ENCODE data around the gene GPS1.

DNA sequence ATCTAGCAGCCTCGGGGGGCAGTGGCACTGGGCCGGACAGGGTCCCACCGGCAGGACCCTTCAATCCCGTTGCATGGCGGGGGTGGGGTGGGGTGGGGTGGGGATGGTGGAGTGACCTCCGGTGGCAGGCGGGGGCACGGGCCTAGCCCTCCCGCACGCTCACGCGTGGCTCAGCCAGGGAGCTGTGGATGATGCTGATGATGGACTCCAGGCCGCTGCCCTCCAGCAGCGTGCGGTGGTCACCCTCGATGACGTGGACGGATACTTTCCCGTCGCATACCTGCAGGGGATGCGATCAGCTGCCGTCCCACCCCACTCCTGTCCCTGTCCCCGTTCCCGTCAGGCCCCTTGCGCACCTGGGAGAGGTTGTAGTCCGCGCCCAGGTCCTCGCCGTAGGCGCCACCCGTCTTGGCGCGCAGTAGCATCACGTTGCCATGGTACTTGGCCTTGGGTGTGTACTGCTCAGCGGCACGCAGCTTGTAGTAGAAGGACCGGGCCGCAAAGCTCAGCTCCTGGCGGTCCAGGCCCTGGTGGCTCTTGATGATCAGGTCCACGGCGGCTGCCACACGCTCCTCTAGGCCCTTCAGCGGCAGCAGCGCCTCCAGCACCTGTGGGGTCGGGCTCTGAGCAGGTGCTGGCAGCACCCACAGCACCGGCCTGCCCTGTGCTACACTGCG is 27.4 kb downstream of the GPS1 start:
- TF ChIP-seq, protein P1, sequence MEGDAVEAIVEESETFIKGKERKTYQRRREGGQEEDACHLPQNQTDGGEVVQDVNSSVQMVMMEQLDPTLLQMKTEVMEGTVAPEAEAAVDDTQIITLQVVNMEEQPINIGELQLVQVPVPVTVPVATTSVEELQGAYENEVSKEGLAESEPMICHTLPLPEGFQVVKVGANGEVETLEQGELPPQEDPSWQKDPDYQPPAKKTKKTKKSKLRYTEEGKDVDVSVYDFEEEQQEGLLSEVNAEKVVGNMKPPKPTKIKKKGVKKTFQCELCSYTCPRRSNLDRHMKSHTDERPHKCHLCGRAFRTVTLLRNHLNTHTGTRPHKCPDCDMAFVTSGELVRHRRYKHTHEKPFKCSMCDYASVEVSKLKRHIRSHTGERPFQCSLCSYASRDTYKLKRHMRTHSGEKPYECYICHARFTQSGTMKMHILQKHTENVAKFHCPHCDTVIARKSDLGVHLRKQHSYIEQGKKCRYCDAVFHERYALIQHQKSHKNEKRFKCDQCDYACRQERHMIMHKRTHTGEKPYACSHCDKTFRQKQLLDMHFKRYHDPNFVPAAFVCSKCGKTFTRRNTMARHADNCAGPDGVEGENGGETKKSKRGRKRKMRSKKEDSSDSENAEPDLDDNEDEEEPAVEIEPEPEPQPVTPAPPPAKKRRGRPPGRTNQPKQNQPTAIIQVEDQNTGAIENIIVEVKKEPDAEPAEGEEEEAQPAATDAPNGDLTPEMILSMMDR (IDR thresholded peaks at IDR 0.05; ENCODE audit: low read depth, low read length) = no peak
- no peak for TF ChIP-seq EZH2phosphoT487 (IDR thresholded peaks at IDR 0.05; ENCODE audit: low read depth)
